GM10266 (cell line): ENCODE measurements around the gene ACAP1.

Source experiments
- DNase-seq: peaks from one replicate; pipeline ENCODE4 v3.0.0; 2012; ENCODE audit errors: extremely low spot score
- CTCF ChIP-seq: IDR thresholded peaks from 2 replicates; pipeline ENCODE4 v1.5.1; 2012; ENCODE audit warnings: mild to moderate bottlenecking, low read depth; ENCODE audit not compliant: control insufficient read depth, insufficient read depth; ENCODE audit errors: missing control alignments

ACAP1 gene

GRCh38 chr17:7354262-7354843, 18.0 kb downstream of the ACAP1 start:
- DNase-seq: peak; percentile 59
- TF ChIP-seq CTCF: no peak

GRCh38 chr17:7355053-7355452, 18.7 kb downstream of the ACAP1 start, which contains the start of gene TMEM95:
TSS of gene TMEM95 (plus strand) at chr17:7355156. CDS start at chr17:7355205, 49 bp downstream.
- no peak for TF ChIP-seq CTCF
- no peak for DNase-seq

- DNase-seq: no peak
- no peak for TF ChIP-seq CTCF
Observed at GRCh38 chr17:7355573-7355972, 19.2 kb downstream of the ACAP1 start.

- TF ChIP-seq CTCF: peak; percentile 97
- DNase-seq: peak; percentile 86
Observed at GRCh38 chr17:7356072-7356549, 19.8 kb downstream of the ACAP1 start.

- DNase-seq: no peak
- no peak for TF ChIP-seq CTCF
Observed at GRCh38 chr17:7356756-7357155, 20.4 kb downstream of the ACAP1 start.

- DNase-seq: no peak
- TF ChIP-seq CTCF: no peak
Observed at GRCh38 chr17:7357381-7357780, 21.1 kb downstream of the ACAP1 start.

- TF ChIP-seq CTCF: no peak
Observed at GRCh38 chr17:7361906-7362305, 25.6 kb downstream of the ACAP1 start.

More at GRCh38 chr17:7361906-7362305, 25.6 kb downstream of the ACAP1 start:
- DNase-seq: no peak
